HG03342 (cell line): Measurements from ENCODE around the gene AFAP1.

Experiments used
- ATAC-seq: cut with Tn5 transposase; IDR thresholded peaks from one replicate; pipeline ENCODE4 v1.9.1; 2021; ENCODE audit warnings: mild to moderate bottlenecking, moderate library complexity; ENCODE audit not compliant: unreplicated experiment

The AFAP1 gene

DNA sequence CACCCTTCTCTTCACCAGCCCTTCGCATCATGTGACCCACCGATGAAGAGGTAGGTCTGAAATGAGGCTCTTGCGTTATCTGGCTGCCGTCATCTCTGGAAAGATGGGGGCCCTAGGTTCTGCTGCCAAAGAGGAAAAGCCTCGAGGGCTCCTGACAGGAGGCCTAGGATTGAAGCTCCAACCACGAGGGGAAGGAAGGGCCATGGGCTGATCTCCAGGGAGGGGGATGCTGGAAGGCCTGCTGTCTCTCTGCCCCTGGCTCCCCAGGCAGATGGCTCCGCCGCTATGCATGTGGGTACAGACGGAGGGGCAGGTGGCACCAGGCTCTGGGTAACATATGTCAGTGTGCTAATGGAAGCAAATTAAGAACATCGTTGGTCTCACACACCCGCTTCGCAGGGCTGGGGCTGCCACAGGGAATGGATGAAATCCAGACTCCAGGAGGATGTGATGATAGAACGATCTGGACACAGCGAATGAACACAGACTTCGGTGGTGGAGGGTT, 44.9 kb downstream of the AFAP1 start:
- ATAC-seq, result no peak

DNA sequence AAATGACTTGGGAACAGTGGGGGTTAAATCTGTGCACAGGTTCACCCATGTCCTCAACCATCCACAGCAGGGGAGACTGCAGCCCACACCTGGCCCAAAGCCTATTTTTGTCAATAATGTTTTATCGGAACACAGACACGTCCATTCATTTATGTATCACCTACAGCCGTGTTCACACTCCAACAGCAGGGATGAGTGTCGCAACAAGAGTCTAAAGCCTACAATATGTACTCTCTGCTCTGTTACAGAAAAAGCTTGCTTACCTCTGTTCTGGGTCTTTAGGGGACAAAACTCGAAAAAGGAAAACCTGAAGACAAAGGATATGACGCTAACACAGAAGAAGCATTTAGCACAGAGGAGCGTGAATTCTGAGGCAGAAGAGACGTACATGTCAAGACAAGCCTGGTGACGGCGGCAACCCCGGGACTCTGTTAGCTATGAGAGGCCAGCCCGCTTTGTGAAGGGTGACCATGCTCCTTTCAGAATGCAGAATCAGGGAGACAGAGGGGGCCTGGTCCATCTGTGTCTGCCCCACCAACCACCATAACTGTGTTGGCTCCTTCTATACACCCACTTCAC, 45.5 kb downstream of the AFAP1 start:
- no peak for ATAC-seq

DNA sequence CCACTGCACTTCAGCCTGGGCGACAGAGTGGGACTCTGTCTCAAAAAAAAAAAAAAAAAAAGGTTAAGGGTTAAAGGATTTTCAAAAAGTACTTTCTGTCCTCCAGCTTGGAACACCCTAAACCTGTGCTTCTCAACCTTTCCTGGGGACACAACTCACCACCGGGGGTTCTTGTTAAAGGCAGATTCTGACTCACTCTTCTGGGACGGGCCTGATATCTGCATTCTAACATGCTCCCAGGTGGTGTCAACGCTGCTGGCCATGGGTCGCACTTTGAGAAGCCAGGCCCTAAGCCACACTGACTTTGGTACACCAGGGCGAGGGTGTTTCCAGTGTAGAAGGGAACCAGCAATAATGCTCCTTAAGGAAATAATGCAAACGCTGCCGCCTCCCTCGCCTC, 46.1 kb downstream of the AFAP1 start:
- ATAC-seq, result no peak

DNA sequence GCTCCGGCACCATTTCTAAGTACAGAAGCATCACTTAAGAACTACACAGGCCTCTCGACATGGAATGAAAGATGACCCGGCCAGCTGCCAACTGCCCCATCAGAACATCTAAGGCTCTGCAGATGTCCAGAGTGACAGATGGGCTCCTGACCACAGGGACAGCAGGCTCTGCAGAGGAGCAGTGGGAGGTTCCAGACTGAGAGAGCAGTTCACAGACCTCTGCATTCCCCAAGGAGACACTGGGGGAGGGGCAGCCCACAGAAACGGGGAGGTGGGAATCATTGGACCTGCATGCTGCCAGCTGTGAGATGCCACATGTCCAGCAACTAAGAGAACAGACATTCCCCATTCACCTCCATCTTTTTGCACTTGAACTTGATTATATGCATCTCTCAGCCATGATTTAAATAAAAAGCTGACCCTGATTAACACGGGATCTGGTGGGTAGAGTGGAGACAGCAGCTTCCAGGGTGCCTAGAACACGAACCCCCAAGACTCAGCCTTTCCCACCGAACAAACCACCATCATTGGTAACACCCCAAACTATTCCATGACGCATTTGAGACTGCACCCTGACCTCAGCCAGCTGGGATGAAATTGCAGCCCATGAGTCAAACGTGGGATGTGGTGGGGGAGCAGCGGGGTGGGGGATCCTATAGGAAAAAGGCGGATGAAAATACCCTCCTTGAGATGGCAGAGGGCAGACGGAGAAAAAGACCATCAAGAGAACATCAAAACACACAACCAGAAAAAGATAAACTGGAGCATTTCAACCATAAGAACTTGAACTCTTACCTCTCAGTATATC, 47.2 kb downstream of the AFAP1 start:
- ATAC-seq, result no peak

DNA sequence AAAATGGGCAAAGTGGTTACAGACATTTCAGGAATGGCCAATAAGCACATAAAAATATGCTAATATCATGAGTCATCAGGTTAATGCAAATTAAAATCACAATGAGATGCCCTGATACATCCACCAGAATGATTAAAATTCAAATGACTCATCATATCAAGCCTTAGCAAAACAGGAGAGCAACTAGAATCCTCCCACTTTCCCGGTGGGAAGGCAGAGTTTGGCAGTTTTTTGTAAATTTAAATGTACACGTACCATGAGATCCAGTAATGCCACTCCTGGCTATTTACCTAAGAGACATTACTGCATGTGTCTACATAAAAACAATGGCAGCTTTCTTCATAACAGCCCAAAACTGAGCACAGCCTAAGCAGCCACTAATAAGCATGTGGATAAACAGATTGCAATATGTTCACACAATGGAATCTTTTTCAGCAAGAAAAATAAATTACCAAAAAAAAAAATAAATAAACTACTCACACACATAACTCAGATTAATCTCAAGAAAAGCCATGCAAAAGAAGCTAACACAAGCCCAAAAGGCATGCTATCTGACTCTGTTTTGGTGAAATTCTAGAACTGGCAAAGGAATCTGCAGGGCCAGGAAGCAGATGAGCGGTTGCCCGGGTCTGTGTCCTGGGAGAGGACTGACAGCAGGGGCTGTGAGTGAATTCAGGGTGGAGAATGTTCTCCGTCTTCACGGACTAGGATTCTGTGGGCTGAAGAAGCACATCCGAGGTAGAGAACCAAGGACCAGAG, 48.8 kb downstream of the AFAP1 start:
- no peak for ATAC-seq

DNA sequence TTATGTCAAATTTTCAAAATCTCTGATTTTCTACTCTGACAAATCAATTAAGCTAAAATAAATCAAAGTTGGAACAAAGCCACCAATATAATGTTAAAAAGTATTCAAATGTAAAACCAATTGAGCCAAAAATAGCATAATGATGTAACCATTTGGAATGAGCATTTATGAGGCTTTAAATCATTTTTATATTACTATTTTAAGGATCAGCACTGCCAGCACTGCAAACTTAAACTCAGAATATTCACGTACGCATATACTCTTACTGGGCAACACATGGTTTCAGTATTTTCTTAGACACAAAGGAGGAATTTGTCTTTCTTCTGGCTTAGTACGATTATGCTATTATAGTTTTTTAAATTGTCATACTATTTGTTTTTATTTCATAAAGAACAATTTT, 52.2 kb downstream of the AFAP1 start:
- no peak for ATAC-seq

DNA sequence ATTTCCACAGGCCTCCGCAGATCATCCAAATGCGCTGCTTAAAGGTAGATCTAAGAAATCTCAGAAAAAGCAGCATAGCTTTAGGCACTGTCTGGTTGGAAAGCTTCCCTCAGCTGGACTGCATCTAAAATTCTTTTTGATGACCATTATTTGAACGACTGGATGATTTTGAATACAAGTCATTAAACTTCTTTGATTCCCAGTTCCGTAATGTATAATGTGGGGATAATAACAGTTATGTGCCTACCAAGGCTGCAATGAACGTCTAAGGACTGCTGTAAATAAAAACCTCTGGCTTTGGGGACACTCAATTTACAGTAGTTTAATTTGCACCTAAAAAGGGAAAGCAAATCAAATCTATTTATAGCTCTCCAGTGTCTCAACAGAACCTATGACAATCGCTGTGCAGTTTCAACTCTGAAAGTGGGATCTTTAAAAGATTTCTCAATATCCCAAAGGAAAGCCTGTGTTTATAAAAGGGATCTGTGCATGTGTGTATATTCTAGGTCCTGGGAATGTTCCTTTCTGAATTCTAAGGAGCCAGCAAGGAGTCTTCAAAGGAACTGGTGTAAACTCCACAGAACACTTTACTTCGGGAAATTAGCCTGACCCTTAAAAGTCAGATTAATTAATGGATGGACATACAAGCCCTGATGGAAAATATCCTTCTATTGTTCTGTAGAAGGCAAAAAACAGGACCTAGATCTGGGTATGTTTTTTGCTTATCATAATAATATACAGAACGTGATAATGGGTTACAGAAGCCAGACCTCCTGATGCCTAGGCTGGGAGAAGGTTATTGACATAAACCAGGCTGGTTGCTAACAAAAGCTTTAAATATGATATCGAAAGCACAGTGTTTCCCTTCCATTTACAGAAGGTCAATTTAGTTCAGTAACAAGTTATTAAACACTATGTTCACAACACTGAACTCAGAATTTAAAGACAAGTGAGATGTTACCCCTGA, 53.4 kb downstream of the AFAP1 start:
- no peak for ATAC-seq

DNA sequence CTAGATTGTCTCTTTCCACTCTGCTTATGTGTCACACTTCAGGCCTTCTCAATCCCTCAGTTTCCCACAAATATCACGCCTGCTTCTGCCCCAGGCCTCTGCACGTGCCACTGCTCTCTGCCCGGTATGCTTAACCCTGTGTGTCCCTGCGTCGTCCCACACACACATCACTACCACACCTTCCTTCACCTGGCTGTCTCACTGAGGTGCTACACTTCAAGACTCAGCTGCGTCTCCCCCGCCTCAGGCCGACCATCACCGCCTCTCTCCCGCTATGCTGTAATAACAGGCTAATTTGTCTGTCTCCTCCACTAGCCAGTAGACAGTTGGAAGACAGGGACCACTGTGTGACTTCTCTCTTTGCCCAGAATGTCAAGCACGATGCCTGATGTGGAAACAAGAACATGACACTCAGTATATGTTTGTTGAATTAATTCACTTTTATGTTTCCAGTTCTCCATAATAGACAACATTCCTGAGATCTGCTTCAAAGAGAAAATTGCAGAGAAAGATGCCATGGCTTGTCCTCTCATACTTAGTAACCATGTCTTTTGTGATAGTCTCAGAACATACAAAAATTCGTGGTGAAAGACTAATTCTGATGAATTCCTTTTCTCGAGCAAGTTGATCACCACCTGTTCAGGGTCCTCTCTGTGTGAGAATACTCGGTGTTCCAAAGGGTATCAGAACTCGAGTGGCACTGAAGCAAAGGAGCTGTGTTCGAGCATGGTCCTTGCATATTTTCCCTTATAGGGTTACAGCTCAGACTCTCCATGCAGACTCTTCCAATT, 54.2 kb downstream of the AFAP1 start:
- no peak for ATAC-seq

DNA sequence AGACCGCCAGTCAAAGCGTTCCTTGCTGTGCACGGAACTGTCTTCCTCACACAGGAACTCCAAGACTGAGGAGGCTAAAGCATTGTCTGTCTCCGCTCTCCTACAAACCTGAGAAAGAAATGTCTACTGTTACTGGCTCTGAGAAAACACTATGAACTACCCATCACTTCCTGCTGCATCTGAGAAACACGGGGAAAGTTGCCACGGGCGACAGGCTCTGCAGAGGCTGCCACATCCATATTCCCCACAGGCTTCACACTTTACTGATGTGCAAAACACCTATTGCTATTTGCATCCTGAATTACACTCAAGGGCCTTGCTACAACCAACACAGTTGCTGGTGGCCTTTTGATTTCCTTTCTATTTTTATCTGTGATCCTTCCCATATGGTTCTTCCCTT, 59.0 kb downstream of the AFAP1 start:
- ATAC-seq, result no peak

DNA sequence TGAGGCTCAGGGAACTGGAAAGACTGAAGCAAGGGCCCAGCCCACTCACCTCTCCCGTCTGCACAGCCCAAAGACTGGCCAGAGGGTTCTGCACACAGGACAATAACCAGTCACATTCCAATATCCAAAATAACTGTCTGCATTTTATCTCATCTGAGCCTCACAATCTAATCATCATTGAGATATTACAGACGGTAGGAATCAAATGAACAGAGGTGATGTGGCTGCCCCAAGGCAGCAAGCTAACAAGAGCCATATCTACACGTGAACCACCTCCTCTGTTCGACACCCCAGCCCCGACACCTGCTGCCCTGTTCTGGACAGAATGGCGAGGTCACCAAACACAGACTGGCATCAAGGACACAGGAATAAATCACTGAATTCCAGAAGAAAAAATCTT, 60.5 kb downstream of the AFAP1 start:
- ATAC-seq, result no peak

DNA sequence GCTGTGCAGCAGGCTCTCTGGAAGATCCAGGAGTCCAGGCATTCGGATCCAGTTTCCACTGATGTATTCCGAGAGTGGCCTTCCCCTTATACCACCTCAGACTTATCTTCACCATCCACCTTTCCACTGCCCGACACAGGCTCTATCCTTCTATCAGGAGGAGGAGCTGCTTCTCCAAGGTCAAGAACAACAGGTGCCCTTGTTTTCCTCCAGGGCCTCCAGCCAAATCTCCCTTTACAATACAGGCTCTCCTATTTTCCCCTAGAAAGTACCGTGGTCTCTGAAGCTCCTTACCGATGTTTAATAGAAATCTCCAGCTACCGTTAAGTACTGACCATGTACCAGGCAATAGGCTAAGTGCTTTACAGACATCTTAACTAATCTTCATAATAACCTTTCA, 61.3 kb downstream of the AFAP1 start:
- ATAC-seq, result no peak

DNA sequence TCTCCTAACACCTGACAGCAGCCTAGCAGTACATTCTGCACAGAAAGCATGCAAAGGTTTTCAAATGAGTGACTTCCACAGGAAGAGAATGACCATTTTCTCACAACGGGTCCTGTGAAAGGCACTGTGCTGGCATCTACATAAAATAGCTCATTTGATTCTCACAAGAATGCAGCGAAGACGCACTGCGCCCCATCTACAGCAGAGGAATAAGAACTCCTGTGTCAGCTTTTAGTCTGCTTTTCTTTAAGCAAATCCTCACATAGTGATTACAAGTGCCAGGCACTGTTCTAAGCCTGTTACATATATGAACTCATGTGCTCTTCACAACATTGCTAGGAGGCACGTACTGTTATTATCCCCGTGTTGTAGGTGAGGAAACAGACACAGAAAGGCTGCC, 62.5 kb downstream of the AFAP1 start:
- no peak for ATAC-seq

DNA sequence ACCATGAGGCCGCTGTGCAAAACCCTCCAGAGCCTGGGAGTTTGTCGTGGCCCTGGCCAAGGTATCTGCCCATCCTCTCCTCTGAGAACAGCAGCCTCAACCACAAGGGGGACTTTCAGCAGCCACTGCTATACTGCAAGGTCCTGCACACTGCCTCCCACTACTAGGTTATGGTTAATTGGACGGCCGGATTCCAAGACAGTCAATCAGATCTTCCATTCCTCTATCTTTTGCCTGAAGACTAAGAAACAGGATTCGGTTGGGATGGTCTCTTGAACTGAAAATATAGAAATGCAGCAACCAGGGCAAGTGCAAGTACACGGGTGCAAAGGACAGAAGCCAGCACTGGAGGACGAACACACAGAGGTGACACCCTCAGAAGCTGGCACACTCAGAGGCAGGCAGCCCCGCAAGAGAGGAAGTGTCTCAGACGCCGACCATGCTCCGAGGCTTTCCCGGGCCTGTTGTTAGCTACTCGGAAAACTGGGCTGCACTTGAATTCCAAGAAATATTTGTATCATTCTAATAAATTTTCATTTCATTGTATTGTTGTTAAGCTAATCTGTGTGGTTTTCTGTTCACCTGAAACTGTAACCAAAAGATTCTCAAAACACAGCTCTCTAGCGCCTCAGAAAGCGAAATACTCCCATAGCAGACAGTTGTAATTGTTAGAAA, 63.3 kb downstream of the AFAP1 start:
- no peak for ATAC-seq

DNA sequence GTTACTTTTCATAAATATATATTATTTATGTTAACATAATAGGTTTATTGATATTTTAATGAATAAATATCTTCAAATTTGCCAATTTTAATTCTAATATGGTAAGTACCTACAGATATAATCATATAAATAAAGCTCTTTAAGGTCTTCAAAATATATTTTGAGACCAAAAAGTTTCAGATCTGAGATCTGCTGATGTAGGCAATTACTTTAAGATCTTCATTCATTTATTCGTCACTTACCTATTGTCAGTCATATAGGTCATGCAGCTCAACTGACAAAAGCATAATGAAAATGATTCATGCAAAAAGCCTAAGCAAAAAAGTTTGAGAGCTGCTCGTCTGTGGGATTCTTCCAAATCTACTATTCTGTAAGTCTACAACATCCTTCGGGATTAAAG, 64.8 kb downstream of the AFAP1 start:
- no peak for ATAC-seq

DNA sequence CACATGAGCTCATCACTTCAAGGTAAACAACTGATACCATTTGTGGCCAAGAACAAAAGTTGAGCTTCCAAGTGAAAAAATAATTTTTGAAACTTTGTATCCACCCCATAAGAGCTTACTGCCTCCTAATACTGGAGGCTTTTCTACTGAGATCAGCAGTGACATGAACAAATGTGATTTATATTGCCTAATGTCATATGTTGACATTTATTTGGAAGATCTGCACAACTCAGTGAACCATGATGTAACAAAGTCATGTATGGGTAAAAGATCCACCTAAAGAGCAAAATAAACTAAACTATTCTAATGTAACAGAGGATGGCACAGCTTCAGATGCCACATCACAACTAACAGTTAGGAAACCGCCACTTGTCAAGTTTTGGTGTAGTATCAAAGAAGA, 65.8 kb downstream of the AFAP1 start:
- ATAC-seq, result no peak

DNA sequence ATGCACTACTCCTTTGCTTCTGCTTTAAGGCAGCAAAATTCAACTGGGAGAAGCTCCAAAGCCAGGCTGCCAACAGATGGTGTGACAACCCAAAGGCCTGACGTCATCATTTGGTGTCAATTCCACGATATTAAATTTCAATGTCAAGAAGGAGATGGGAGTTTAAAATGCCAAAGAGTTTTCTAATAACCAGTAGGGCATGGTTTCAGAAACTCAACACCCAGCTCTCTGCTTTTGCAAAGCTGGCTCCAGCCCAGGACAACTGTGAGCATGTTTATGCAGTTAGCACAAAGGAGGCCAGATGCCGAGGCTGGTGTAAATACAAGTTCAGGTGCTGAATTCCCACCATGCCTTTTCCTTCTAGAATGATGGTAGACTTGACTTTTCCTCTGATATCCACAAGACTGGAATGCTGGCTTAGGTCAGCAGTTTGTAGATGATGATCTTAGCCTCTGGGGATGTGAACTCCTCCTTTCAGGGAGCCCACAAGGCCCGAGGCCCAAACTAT, 67.3 kb downstream of the AFAP1 start:
- no peak for ATAC-seq

DNA sequence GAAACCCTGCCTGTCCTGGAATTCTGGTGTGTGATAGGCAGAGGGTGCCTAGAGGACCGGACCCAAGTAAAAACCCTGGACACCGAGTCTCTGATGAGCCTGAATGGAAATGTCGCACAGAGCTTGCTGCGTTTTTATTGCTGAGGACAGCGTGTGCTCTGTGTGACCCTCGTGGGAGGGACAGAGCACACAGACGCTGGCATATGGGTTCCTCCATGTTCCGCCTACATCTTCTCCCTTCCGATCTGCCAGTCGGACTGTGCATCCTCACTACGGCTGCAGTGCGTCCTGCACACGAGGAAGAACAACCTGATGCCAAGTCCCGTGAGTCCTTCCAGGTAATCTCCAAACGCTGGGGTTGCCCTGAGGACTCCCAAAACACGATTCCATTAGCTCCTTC, 68.3 kb downstream of the AFAP1 start:
- ATAC-seq, result no peak

DNA sequence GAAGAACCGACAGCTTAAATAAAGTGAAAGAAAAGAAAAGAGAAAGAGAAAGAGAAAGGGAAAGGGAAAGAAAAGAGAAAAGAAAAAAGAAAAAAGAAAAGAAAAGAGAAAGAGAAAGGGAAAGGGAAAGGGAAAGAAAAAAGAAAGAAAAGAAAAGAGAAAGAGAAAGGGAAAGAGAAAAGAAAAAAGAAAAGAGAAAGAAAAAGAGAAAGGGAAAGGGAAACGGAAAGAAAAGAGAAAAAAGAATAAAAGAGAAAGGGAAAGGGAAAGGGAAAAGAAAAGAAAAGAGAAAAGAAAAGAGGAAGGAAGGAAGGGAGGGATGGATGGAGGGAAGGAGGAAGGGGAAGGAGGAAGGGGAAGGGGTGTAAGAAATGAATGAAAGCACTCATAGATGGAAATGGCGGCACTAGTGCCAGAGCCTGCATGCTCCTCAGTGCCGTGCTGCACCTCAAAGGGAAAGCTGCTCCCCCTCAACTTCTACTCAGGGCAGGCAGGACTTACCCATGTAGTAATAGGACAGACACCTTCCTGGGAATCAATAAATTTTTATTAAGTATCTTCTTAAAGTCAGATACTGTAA, 70.7 kb downstream of the AFAP1 start:
- no peak for ATAC-seq

DNA sequence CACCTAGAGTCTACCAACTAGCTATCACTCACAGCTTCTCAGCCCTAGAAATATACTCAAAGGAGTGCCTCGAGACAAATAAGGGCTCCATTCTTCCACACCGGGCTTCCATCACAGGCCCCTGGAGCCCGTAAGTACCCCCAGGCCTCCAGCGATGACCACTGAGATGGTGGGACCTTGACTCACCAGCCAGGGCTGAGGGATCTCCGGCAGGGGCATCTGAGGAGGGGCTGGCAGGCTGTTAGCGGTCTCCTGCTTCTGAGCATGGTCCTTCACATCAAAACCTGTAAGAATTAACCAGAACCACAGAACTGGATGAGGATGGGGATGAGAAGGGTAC, 71.3 kb downstream of the AFAP1 start:
- ATAC-seq, result no peak
